Purkinje cell (primary cell): ENCODE results near the gene ATXN7L1. TPM values are rescaled to one million over a fixed set of nuclear protein-coding genes. Genes with fewer than 3 reads are reported as not detected.

Source experiments
- polyA plus RNA-seq: library from polyadenylated mRNA; unstranded; fragments of >200 nt; fragmentation: Nextera tagmentation; gene quantifications from 2 replicates; pipeline ENCODE4 v1.2.1, GENCODE V29; 2014

Gene ATXN7L1
- 3.8 and 4.3 TPM in 2 replicates for polyA plus RNA-seq

GRCh38 chr7:105876091-105876963, at the start of gene ATXN7L1:
Gene ATXN7L1, minus strand, starts transcription at chr7:105876599. Its CDS starts 41 bp downstream, at chr7:105876558.

GRCh38 chr7:105581066-105581811, 295.2 kb downstream of the ATXN7L1 start, which contains the start of gene EFCAB10:
Gene EFCAB10, minus strand, starts transcription at chr7:105581493. Its CDS starts 30 bp downstream, at chr7:105581463.

Other genes with a start within 250 kb of the ATXN7L1 start
- 3.6 and 4.5 TPM in 2 replicates for gene CDHR3, start 86.7 kb upstream of the ATXN7L1 start, polyA plus RNA-seq
- 16.1 and 34.0 TPM in 2 replicates for gene SYPL1, start 235.7 kb upstream of the ATXN7L1 start, polyA plus RNA-seq